Measurements from ENCODE around the gene ARID1B.

DNA sequence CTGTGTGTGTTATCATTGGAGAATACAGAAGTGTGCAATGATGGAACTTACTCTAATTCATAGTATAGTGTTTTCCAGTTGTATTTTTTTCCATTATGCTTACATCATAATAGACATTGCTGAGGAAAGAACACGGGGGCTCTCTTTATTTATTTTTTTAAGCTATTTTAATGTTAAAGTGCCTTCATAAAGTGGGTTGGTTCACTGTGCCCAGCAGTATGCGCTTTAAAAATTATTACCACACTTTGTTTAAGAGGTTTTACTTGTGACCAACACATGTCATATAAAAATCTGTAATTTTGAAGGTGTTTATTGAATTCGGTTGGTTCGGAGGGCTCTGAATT lies 330.4 kb downstream of the ARID1B start:
- TF ChIP-seq, protein P1, sequence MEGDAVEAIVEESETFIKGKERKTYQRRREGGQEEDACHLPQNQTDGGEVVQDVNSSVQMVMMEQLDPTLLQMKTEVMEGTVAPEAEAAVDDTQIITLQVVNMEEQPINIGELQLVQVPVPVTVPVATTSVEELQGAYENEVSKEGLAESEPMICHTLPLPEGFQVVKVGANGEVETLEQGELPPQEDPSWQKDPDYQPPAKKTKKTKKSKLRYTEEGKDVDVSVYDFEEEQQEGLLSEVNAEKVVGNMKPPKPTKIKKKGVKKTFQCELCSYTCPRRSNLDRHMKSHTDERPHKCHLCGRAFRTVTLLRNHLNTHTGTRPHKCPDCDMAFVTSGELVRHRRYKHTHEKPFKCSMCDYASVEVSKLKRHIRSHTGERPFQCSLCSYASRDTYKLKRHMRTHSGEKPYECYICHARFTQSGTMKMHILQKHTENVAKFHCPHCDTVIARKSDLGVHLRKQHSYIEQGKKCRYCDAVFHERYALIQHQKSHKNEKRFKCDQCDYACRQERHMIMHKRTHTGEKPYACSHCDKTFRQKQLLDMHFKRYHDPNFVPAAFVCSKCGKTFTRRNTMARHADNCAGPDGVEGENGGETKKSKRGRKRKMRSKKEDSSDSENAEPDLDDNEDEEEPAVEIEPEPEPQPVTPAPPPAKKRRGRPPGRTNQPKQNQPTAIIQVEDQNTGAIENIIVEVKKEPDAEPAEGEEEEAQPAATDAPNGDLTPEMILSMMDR (IDR thresholded peaks at IDR 0.05) = no peak
- no peak for TF ChIP-seq POLR2AphosphoS5 (IDR thresholded peaks at IDR 0.05)
- TF ChIP-seq POLR2A (IDR thresholded peaks at IDR 0.05) = no peak

Data from transverse colon (tissue), 4 donors.